ENCODE measurements around the gene CCND1.

The CCND1 gene

GRCh38 chr11:69671734-69672465 lies 30.9 kb downstream of the CCND1 start:
- TF ChIP-seq TAF1 (IDR thresholded peaks at IDR 0.05; ENCODE audit: low read depth, low read length) (no peak), SPI1 (IDR thresholded peaks at IDR 0.05; ENCODE audit: low read depth, low read length) (no peak), PAX5 (IDR thresholded peaks at IDR 0.05; ENCODE audit: insufficient read depth, low read length, severe bottlenecking) (no peak), POU2F2 (IDR thresholded peaks at IDR 0.05; ENCODE audit: low read depth, low read length) (no peak), POLR2AphosphoS5 (IDR thresholded peaks at IDR 0.05; ENCODE audit: low read depth, low read length) (no peak), POLR2A (IDR thresholded peaks at IDR 0.05; ENCODE audit: low read depth, low read length) (no peak)
- FAIRE-seq (no peak), DNase-seq (ENCODE audit: insufficient read length, low spot score) (no peak)

GRCh38 chr11:69674267-69674885 lies 33.4 kb downstream of the CCND1 start:
- FAIRE-seq (peak; percentile 31), DNase-seq (ENCODE audit: insufficient read length, low spot score) (no peak)
- TF ChIP-seq POLR2A (IDR thresholded peaks at IDR 0.05; ENCODE audit: low read depth, low read length) = no peak
- TF ChIP-seq PAX5 (IDR thresholded peaks at IDR 0.05; ENCODE audit: insufficient read depth, low read length, severe bottlenecking) = no peak
- no peak for TF ChIP-seq TAF1 (IDR thresholded peaks at IDR 0.05; ENCODE audit: low read depth, low read length)
- no peak for TF ChIP-seq POLR2AphosphoS5 (IDR thresholded peaks at IDR 0.05; ENCODE audit: low read depth, low read length)
- TF ChIP-seq SPI1 (IDR thresholded peaks at IDR 0.05; ENCODE audit: low read depth, low read length) = no peak
- TF ChIP-seq POU2F2 (IDR thresholded peaks at IDR 0.05; ENCODE audit: low read depth, low read length) = no peak

GRCh38 chr11:69674886-69675714 lies 34.1 kb downstream of the CCND1 start, which contains the start of gene LTO1:
TSS of gene LTO1 (minus strand) at chr11:69675353. CDS start at chr11:69675239, 114 bp downstream.
- FAIRE-seq = peak; percentile 97
- DNase-seq (ENCODE audit: insufficient read length, low spot score) = peak; percentile 97
- peak; percentile 75 for TF ChIP-seq PAX5 (IDR thresholded peaks at IDR 0.05; ENCODE audit: insufficient read depth, low read length, severe bottlenecking)
- peak; percentile 94 for TF ChIP-seq POLR2A (IDR thresholded peaks at IDR 0.05; ENCODE audit: low read depth, low read length)
- TF ChIP-seq POU2F2 (IDR thresholded peaks at IDR 0.05; ENCODE audit: low read depth, low read length) = peak; percentile 56
- TF ChIP-seq POLR2AphosphoS5 (IDR thresholded peaks at IDR 0.05; ENCODE audit: low read depth, low read length) = peak; percentile 87
- TF ChIP-seq SPI1 (IDR thresholded peaks at IDR 0.05; ENCODE audit: low read depth, low read length) = peak; percentile 7; the same call in 1 of the 2 replicates
- peak; percentile 98 for TF ChIP-seq TAF1 (IDR thresholded peaks at IDR 0.05; ENCODE audit: low read depth, low read length)

- TF ChIP-seq POLR2A (IDR thresholded peaks at IDR 0.05; ENCODE audit: low read depth, low read length) (no peak), POU2F2 (IDR thresholded peaks at IDR 0.05; ENCODE audit: low read depth, low read length) (no peak), TAF1 (IDR thresholded peaks at IDR 0.05; ENCODE audit: low read depth, low read length) (no peak), SPI1 (IDR thresholded peaks at IDR 0.05; ENCODE audit: low read depth, low read length) (no peak), POLR2AphosphoS5 (IDR thresholded peaks at IDR 0.05; ENCODE audit: low read depth, low read length) (no peak), PAX5 (IDR thresholded peaks at IDR 0.05; ENCODE audit: insufficient read depth, low read length, severe bottlenecking) (no peak)
- FAIRE-seq (no peak), DNase-seq (ENCODE audit: insufficient read length, low spot score) (no peak)
Measured at GRCh38 chr11:69677749-69678148, 36.8 kb downstream of the CCND1 start.

GRCh38 chr11:69680688-69681087 lies 39.7 kb downstream of the CCND1 start:
- DNase-seq (ENCODE audit: insufficient read length, low spot score) (no peak), FAIRE-seq (peak; percentile 75)
- TF ChIP-seq PAX5 (IDR thresholded peaks at IDR 0.05; ENCODE audit: insufficient read depth, low read length, severe bottlenecking) = no peak

GRCh38 chr11:69682221-69682620 lies 41.3 kb downstream of the CCND1 start:
- DNase-seq (ENCODE audit: insufficient read length, low spot score) (no peak), FAIRE-seq (no peak)
- TF ChIP-seq SPI1 (IDR thresholded peaks at IDR 0.05; ENCODE audit: low read depth, low read length) (no peak), POLR2A (IDR thresholded peaks at IDR 0.05; ENCODE audit: low read depth, low read length) (no peak), POLR2AphosphoS5 (IDR thresholded peaks at IDR 0.05; ENCODE audit: low read depth, low read length) (no peak), TAF1 (IDR thresholded peaks at IDR 0.05; ENCODE audit: low read depth, low read length) (no peak), POU2F2 (IDR thresholded peaks at IDR 0.05; ENCODE audit: low read depth, low read length) (no peak), PAX5 (IDR thresholded peaks at IDR 0.05; ENCODE audit: insufficient read depth, low read length, severe bottlenecking) (no peak)

- FAIRE-seq (no peak), DNase-seq (ENCODE audit: insufficient read length, low spot score) (no peak)
- no peak for TF ChIP-seq PAX5 (IDR thresholded peaks at IDR 0.05; ENCODE audit: insufficient read depth, low read length, severe bottlenecking)
- no peak for TF ChIP-seq POU2F2 (IDR thresholded peaks at IDR 0.05; ENCODE audit: low read depth, low read length)
- TF ChIP-seq SPI1 (IDR thresholded peaks at IDR 0.05; ENCODE audit: low read depth, low read length) = no peak
- no peak for TF ChIP-seq POLR2AphosphoS5 (IDR thresholded peaks at IDR 0.05; ENCODE audit: low read depth, low read length)
Measured at GRCh38 chr11:69682681-69683326, 41.8 kb downstream of the CCND1 start.

- DNase-seq (ENCODE audit: insufficient read length, low spot score) (no peak), FAIRE-seq (no peak)
- TF ChIP-seq TAF1 (IDR thresholded peaks at IDR 0.05; ENCODE audit: low read depth, low read length) = no peak
- no peak for TF ChIP-seq POU2F2 (IDR thresholded peaks at IDR 0.05; ENCODE audit: low read depth, low read length)
- no peak for TF ChIP-seq POLR2A (IDR thresholded peaks at IDR 0.05; ENCODE audit: low read depth, low read length)
- TF ChIP-seq POLR2AphosphoS5 (IDR thresholded peaks at IDR 0.05; ENCODE audit: low read depth, low read length) = no peak
- TF ChIP-seq SPI1 (IDR thresholded peaks at IDR 0.05; ENCODE audit: low read depth, low read length) = no peak
- TF ChIP-seq PAX5 (IDR thresholded peaks at IDR 0.05; ENCODE audit: insufficient read depth, low read length, severe bottlenecking) = no peak
Measured at GRCh38 chr11:69683764-69684333, 42.9 kb downstream of the CCND1 start.

Measured in GM12891 (cell line).